K562 (cell line): ENCODE results near the gene PHLPP2.

Source experiments
- CTCF ChIP-seq, 3 experiments: IDR thresholded peaks in 2 of 3; conservative IDR thresholded peaks in 1 of 3; 2 replicates each; pipeline ENCODE4 v1.5.1; 2011 to 2012; ENCODE audit warnings: low read length in 3 of 3, mild to moderate bottlenecking in 3 of 3, control low read depth in 2 of 3, improper control_type of control experiment in 1 of 3, inconsistent platforms in 1 of 3, low read depth in 1 of 3, mixed read lengths in 1 of 3, moderate library complexity in 1 of 3; ENCODE audit not compliant: insufficient read depth in 2 of 3
- ETS1 ChIP-seq: conservative IDR thresholded peaks from 2 replicates; pipeline ENCODE4 v1.6.1; 2011; ENCODE audit warnings: low read depth, mild to moderate bottlenecking, low read length; ENCODE audit not compliant: control insufficient read depth
- MEIS2 ChIP-seq: fragments of 450-650 bp; IDR thresholded peaks from 2 replicates; pipeline ENCODE4 v1.6.1; 2014; ENCODE audit warnings: mild to moderate bottlenecking; ENCODE audit not compliant: partially characterized antibody

- TF ChIP-seq ETS1 = no peak
- no peak for TF ChIP-seq MEIS2
- TF ChIP-seq CTCF (IDR thresholded peaks at IDR 0.05 in 2 of 3, conservative IDR thresholded peaks at IDR 0.05 in 1 of 3; ENCODE audit: insufficient read depth in 2 of 3, low read depth in 1 of 3, low read length in 3 of 3) = no peak
Observed at GRCh38 chr16:71708696-71709095, 15.8 kb downstream of the PHLPP2 start.
